ENCODE measurements around the gene BEND4. TPM values are rescaled to one million over a fixed set of nuclear protein-coding genes. Genes with fewer than 3 reads are reported as not detected.
"Not testable (repeated sequence)": the region's sequence is repeated elsewhere in the genome, so short reads cannot be mapped to it uniquely, and the experiment has no call there.

The BEND4 gene
- total RNA-seq, 4 donors from 2014 or later = under 0.01 TPM; not detected in 2

GRCh38 chr4:42167709-42168108 is 15.3 kb upstream of the BEND4 start:
- H3K27me3 ChIP-seq = no peaks in the 10 kb centered on the region
- H3K4me1 ChIP-seq = no peaks in the 10 kb centered on the region
- no peak for TF ChIP-seq POLR2A (IDR thresholded peaks at IDR 0.05; ENCODE audit: low read depth)
- H3K9me3 ChIP-seq = no peaks in the 10 kb centered on the region
- 77% methylated on average over 5 of the region's 5 CpGs for WGBS
- no peak for DNase-seq (ENCODE audit: extremely low spot score)
- no peak overlapping the region for H3K27ac ChIP-seq (replicated peaks in 1 of 4)
- H3K4me3 ChIP-seq = no peak overlapping the region
- H3K36me3 ChIP-seq = no peaks in the 10 kb centered on the region
- intact Hi-C loops (cut with DNase I) = no loop called here

- intact Hi-C loops (cut with DNase I); H3K27me3 ChIP-seq; H3K4me1 ChIP-seq; H3K36me3 ChIP-seq; H3K4me3 ChIP-seq; DNase-seq (ENCODE audit: extremely low spot score); H3K27ac ChIP-seq (replicated peaks in 1 of 4); H3K9me3 ChIP-seq: not testable (repeated sequence)
- 84% methylated on average over 6 of the region's 6 CpGs for WGBS
Measured at GRCh38 chr4:42166186-42166585, 13.7 kb upstream of the BEND4 start.

GRCh38 chr4:42159271-42160001 is 7.0 kb upstream of the BEND4 start:
- Histone ChIP-seq H3K36me3 (no peaks in the 10 kb centered on the region), H3K27me3 (peaks cover 0 to 12% (median under 1%) of the 10 kb centered on the region in 4 donors), H3K27ac (replicated peaks in 1 of 4) (no peak overlapping the region), H3K9me3 (no peaks in the 10 kb centered on the region), H3K4me1 (no peaks in the 10 kb centered on the region), H3K4me3 (no peak overlapping the region)
- DNase-seq (ENCODE audit: extremely low spot score) = no peak
- TF ChIP-seq EP300 (IDR thresholded peaks at IDR 0.05) (no peak), POLR2A (IDR thresholded peaks at IDR 0.05; ENCODE audit: low read depth) (no peak), POLR2AphosphoS5 (IDR thresholded peaks at IDR 0.05) (no peak)
- TF ChIP-seq, protein P1, sequence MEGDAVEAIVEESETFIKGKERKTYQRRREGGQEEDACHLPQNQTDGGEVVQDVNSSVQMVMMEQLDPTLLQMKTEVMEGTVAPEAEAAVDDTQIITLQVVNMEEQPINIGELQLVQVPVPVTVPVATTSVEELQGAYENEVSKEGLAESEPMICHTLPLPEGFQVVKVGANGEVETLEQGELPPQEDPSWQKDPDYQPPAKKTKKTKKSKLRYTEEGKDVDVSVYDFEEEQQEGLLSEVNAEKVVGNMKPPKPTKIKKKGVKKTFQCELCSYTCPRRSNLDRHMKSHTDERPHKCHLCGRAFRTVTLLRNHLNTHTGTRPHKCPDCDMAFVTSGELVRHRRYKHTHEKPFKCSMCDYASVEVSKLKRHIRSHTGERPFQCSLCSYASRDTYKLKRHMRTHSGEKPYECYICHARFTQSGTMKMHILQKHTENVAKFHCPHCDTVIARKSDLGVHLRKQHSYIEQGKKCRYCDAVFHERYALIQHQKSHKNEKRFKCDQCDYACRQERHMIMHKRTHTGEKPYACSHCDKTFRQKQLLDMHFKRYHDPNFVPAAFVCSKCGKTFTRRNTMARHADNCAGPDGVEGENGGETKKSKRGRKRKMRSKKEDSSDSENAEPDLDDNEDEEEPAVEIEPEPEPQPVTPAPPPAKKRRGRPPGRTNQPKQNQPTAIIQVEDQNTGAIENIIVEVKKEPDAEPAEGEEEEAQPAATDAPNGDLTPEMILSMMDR (IDR thresholded peaks at IDR 0.05) = no peak
- WGBS = 72% methylated on average over 5 of the region's 8 CpGs
- intact Hi-C loops (cut with DNase I) = no loop called here

GRCh38 chr4:42151568-42152506 is 618 bp downstream of the BEND4 start:
- Histone ChIP-seq H3K4me3 (peak overlapping the region; percentile 49 to 60 (median 54)), H3K9me3 (no peaks in the 10 kb centered on the region), H3K27ac (replicated peaks in 1 of 4) (no peak overlapping the region), H3K27me3 (peaks cover 0 to 68% (median 36%) of the 10 kb centered on the region in 4 donors), H3K4me1 (peaks cover 10 to 25% (median 23%) of the 10 kb centered on the region in 4 donors), H3K36me3 (no peaks in the 10 kb centered on the region)
- DNase-seq (ENCODE audit: extremely low spot score) = no peak
- intact Hi-C loops (cut with DNase I) = no loop called here
- TF ChIP-seq, protein P1 (IDR thresholded peaks at IDR 0.05) = no peak
- TF ChIP-seq POLR2AphosphoS5 (IDR thresholded peaks at IDR 0.05) (no peak), EP300 (IDR thresholded peaks at IDR 0.05) (no peak), POLR2A (IDR thresholded peaks at IDR 0.05; ENCODE audit: low read depth) (no peak)
- under 1% methylated on average over 47 of the region's 122 CpGs for WGBS

GRCh38 chr4:42150653-42151567 is 1.5 kb downstream of the BEND4 start:
- peaks cover 0 to 71% (median 36%) of the 10 kb centered on the region in 4 donors for H3K27me3 ChIP-seq

More at GRCh38 chr4:42150653-42151567, 1.5 kb downstream of the BEND4 start:
- no peak for DNase-seq (ENCODE audit: extremely low spot score)
- peak overlapping the region; percentile 49 to 60 (median 54) for H3K4me3 ChIP-seq
- no peak overlapping the region for H3K27ac ChIP-seq (replicated peaks in 1 of 4)
- 9% methylated on average over 61 of the region's 89 CpGs for WGBS
- peaks cover 10 to 25% (median 23%) of the 10 kb centered on the region in 4 donors for H3K4me1 ChIP-seq
- H3K36me3 ChIP-seq = no peaks in the 10 kb centered on the region
- no peaks in the 10 kb centered on the region for H3K9me3 ChIP-seq
- intact Hi-C loops (cut with DNase I) = no loop called here
- TF ChIP-seq POLR2A (IDR thresholded peaks at IDR 0.05; ENCODE audit: low read depth) (no peak), POLR2AphosphoS5 (IDR thresholded peaks at IDR 0.05) (no peak), EP300 (IDR thresholded peaks at IDR 0.05) (no peak)
- TF ChIP-seq, protein P1 (IDR thresholded peaks at IDR 0.05) = no peak

Measured in esophagus muscularis mucosa (tissue), 4 donors.